Pancreas (tissue), 10 donors: ENCODE data around the gene HAGHL. TPM values are rescaled to one million over a fixed set of nuclear protein-coding genes. Genes with fewer than 3 reads are reported as not detected.
"Not testable (repeated sequence)": the region's sequence is repeated elsewhere in the genome, so short reads cannot be mapped to it uniquely, and the experiment has no call there.

Experiments used
- ATAC-seq, 4 donors: fragments of 200-7000 bp; cut with Tn5 transposase; one replicate each; pipeline versions ENCODE4 v1.8.0 to v1.9.1; 2020; ENCODE audit warnings: mild to moderate bottlenecking in 4 of 4, moderate library complexity in 4 of 4
- DNase-seq, 6 donors: peaks; one replicate each; pipeline ENCODE4 v3.0.0-alpha.2; 2020
- FAIRE-seq: peaks from 2 replicates; lab custom pipeline; 2012; peaks lifted over from hg19 to GRCh38; lab: Jason Lieb, UNC
- H3K27ac ChIP-seq, 4 donors: fragments of 200-600 bp; sonication (generic); 1 replicate in 3 of 4; 2 replicates in 1 of 4; pipeline versions ENCODE4 v1.5.0 to v1.8.0; 2020
- H3K27me3 ChIP-seq, 4 donors: fragments of 200-600 bp; one replicate each; pipeline ENCODE4 v1.8.0; 2021
- H3K36me3 ChIP-seq, 3 donors: fragments of 200-600 bp; sonication (generic) in 1 of 3; one replicate each; pipeline versions ENCODE4 v1.5.0 to v1.8.0; 2020 to 2021
- H3K4me1 ChIP-seq, 3 donors: fragments of 200-600 bp; one replicate each; pipeline ENCODE4 v1.8.0; 2021
- H3K4me3 ChIP-seq, 4 donors: fragments of 200-600 bp; sonication (generic) in 2 of 4; one replicate each; pipeline versions ENCODE4 v1.5.0 to v1.8.0; 2020 to 2021
- H3K9me3 ChIP-seq, 4 donors: fragments of 200-600 bp; one replicate each; pipeline ENCODE4 v1.8.0; 2021
- WGBS, 2 donors: extraction: QIAGEN DNeasy Blood & Tissue Kit; methylation state at CpG; one replicate each; pipeline ENCODE4 v1.1.7; 2013; 5-methylcytosine and 5-hydroxymethylcytosine counted together
- intact Hi-C, 3 donors: fragments of 100-400 bp; cut with DNase I; formaldehyde crosslinking; loops; one replicate each; pipeline versions ENCODE4 v1.11.1 to v1.14.2; 2022
- polyA plus RNA-seq, 2 donors: library from polyadenylated mRNA; stranded (reverse); fragments of 200-250 nt; gene quantifications; one replicate each; pipeline ENCODE4 v1.2.3, GENCODE V29; 2013
- total RNA-seq, 6 donors: library from RNA; stranded (reverse); fragmentation: NEBNext Ultra II Directional in 4 of 6; extraction: Animal tissue kit (Norgen Biotek cat#: 25700) in 4 of 6; gene quantifications; one replicate each; pipeline versions ENCODE4 v1.2.1 to v1.2.4, GENCODE V29; 2021 to 2023
- TF ChIP-seq, protein P1 (sequence below), 4 donors: fragments of 200-600 bp; sonication (generic) in 3 of 4; IDR thresholded peaks; one replicate each; pipeline versions ENCODE4 v1.5.0 to v1.8.0; 2021; ENCODE audit warnings: antibody characterized with exemption in 4 of 4
- donor health status: healthy with polysubstance abuse.
- donor health status: DM: no; HTN: no; CAD: no; lungs with moderate emphysema.
- donor health status: DM: no; HTN: no; CAD: no.
- donor health status: control.
- donor health status: control.
- donor health status: Bipolar disorder and iron deficiency.
- donor health status: DM: yes; HTN: yes; CAD: no.
- donor health status: DM: no; HTN: no; CAD: no.
- donor health status: DM: no; HTN: no; CAD: no.
- donor health status: DM: yes; HTN: yes; CAD: no.

The HAGHL gene
- total and polyA plus RNA-seq, 8 donors, result 0.47 to 17.5 (median 1.6) TPM

DNA sequence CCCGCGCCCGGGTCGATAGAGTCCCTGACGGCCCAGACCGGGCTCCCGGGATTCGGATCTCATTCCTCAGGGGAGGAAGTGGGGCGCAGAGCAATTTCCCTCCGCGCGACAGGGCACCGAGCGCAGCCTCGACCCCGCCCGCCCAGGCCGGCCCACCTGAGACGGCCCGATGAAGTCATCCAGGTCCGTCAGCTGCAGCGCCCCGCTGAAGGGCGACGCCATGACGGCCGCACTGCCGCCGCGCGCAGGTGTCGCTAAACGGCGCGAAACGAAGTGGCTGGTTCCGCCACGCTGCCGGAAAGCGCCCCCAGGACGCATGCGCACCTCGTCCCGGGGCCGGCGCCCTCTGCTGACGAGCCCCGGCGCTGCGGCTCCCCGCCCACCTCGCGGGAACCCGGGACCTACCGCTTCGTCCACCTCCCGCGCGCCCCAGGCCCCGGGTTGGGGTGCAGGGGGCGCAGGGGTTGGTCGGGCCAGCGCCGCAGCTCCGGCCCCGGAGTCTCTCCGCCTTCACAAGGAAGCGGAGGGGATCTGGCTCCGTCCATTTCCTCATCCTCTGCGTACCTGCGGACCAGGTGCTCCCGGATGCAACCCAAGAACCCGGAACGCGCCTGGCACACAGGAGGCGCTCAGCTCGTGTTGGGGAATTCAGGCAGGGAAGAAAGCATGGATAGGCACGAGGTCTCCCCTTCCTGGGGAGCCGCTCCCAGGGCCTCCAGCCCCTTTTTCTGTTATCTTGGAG, 14.0 kb downstream of the HAGHL start, which contains the start of gene CIAO3:
Gene CIAO3, minus strand, starts transcription at position 234 of the 742 bp plus-strand sequence. Its CDS starts 12 bp downstream, at position 222.
- intact Hi-C loops, result no loop called here
- Histone ChIP-seq H3K27ac (peak within 1 kb of the TSS; percentile 47 to 72 (median 58)), H3K4me1 (peaks cover 5 to 7% (median 7%) of the 10 kb centered on the region in 3 donors), H3K9me3 (no peaks in the 10 kb centered on the region), H3K27me3 (no peaks in the 10 kb centered on the region), H3K36me3 (peaks cover 0 to 15% (median 0%) of the 10 kb centered on the region in 3 donors), H3K4me3 (peak within 1 kb of the TSS; percentile 88 to 97 (median 96))
- WGBS, 2 donors, result 1% methylated on average over 57 to 79 of the region's 79 CpGs
- TF ChIP-seq, protein P1, sequence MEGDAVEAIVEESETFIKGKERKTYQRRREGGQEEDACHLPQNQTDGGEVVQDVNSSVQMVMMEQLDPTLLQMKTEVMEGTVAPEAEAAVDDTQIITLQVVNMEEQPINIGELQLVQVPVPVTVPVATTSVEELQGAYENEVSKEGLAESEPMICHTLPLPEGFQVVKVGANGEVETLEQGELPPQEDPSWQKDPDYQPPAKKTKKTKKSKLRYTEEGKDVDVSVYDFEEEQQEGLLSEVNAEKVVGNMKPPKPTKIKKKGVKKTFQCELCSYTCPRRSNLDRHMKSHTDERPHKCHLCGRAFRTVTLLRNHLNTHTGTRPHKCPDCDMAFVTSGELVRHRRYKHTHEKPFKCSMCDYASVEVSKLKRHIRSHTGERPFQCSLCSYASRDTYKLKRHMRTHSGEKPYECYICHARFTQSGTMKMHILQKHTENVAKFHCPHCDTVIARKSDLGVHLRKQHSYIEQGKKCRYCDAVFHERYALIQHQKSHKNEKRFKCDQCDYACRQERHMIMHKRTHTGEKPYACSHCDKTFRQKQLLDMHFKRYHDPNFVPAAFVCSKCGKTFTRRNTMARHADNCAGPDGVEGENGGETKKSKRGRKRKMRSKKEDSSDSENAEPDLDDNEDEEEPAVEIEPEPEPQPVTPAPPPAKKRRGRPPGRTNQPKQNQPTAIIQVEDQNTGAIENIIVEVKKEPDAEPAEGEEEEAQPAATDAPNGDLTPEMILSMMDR (IDR thresholded peaks at IDR 0.05), result peak; percentile 87 to 95 (median 92)
- ATAC-seq, result peak; percentile 95 to 96 (median 96)
- no peak for FAIRE-seq
- peak; percentile 81 to 99 (median 93) for DNase-seq

DNA sequence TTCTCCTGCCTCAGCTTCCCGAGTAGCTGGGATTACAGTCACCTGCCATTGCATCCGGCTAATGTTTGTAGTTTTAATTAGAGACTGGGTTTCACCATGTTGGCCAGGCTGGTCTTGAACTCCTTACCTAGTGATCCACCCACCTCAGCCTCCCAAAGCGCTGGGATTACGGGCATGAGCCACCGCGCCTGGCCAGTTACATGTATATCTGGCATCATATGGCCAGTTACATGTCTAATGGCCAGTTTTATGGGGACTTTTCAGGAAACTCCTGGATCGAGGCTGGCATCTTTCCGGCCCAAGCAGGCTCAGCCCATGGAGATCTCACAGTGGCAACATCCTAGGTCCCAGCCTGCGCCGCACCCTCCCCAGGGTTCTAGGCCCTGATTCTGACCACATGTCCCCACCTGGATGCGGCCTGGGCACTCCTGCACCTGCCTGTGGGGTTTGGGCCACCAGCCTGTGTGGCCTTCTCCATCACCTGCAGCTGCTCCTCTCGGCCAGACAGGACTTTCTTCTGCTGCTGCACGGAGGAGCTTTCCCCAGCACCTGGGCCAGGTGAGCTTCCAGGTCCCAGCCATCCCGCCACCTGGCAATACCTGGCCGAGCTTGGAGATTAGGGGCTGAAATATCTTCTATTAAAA, 15.2 kb downstream of the HAGHL start:
- no peak for FAIRE-seq
- no peaks in the 10 kb centered on the region for H3K27me3 ChIP-seq
- no peak overlapping the region for H3K27ac ChIP-seq
- H3K4me1 ChIP-seq, result peaks cover 5 to 7% (median 7%) of the 10 kb centered on the region in 3 donors
- intact Hi-C loops, result no loop called here
- no peaks in the 10 kb centered on the region for H3K9me3 ChIP-seq
- no peak for DNase-seq
- TF ChIP-seq, protein P1 (IDR thresholded peaks at IDR 0.05), result no peak
- H3K4me3 ChIP-seq, result no peak overlapping the region
- ATAC-seq, result no peak
- WGBS, 2 donors, result 74 to 83% methylated on average over 15 of the region's 15 CpGs
- peaks cover 0 to 8% (median 0%) of the 10 kb centered on the region in 3 donors for H3K36me3 ChIP-seq

DNA sequence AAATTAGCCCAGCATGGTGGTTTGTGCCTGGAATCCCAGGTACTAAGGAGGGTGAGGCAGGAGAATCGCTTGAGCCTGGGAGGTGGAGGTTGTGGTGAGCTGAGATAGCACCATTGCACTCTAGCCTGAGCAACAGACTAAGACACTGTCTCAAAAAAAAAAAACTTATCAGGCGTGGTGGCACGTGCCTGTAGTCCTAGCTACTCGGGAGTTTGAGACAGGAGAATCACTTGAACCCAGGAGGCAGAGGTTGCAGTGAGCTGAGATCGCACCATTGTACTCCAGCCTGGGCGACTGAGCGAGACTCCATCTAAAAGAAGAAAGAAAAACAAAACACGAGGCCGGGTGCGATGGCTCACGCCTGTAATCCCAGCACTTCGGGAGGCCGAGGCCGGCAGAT, 16.0 kb downstream of the HAGHL start:
- H3K4me1 ChIP-seq, H3K4me3 ChIP-seq, intact Hi-C loops, FAIRE-seq, H3K9me3 ChIP-seq, H3K27me3 ChIP-seq, DNase-seq, H3K36me3 ChIP-seq, ATAC-seq, H3K27ac ChIP-seq: not testable (repeated sequence)
- WGBS, 2 donors, result 68 to 74% methylated on average over 14 of the region's 14 CpGs

DNA sequence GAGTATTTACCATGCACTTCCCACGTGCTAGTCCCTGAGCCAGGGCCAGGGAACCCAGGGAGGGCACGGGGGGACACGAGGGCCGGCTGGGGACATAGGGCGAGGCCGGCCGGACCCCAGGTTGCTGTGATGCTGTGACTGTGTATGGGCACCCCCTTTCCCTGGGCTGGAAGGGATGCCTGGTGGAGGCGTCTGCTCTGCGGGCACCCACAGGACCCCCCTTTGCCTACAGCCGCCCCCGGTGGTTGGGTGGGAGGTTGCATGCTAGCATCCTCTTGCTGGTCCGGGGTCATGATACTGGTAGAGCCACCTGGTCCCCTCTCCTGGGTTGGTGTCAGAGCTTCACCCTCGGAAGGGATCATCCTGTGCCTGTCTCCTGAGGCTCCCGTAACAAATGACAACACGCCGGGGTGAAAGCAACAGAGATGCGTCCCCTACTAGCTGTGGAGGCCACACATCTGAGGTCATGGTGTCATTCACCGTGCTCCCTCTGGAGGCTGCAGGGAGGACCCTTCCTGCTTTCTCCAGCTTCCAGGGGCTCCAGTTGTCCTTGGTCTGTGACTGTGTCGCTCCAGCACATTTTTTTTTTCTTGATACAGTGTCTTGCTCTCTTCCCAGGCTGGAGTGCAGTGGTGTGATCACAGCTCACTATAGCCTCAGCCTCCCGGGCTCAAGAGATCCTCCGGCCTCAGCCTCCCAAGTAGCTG, 17.0 kb downstream of the HAGHL start:
- 60 to 77% methylated on average over 21 of the region's 21 CpGs for WGBS, 2 donors
- H3K27me3 ChIP-seq, result no peaks in the 10 kb centered on the region
- no peak overlapping the region for H3K4me3 ChIP-seq
- ATAC-seq, result no peak
- no peaks in the 10 kb centered on the region for H3K9me3 ChIP-seq
- H3K4me1 ChIP-seq, result peaks cover 5 to 7% (median 7%) of the 10 kb centered on the region in 3 donors
- DNase-seq, result peak in 1 of 6 donors; percentile 64
- intact Hi-C loops, result no loop called here
- no peak for FAIRE-seq
- H3K36me3 ChIP-seq, result no peaks in the 10 kb centered on the region
- no peak overlapping the region for H3K27ac ChIP-seq
- TF ChIP-seq, protein P1 (IDR thresholded peaks at IDR 0.05), result no peak

DNA sequence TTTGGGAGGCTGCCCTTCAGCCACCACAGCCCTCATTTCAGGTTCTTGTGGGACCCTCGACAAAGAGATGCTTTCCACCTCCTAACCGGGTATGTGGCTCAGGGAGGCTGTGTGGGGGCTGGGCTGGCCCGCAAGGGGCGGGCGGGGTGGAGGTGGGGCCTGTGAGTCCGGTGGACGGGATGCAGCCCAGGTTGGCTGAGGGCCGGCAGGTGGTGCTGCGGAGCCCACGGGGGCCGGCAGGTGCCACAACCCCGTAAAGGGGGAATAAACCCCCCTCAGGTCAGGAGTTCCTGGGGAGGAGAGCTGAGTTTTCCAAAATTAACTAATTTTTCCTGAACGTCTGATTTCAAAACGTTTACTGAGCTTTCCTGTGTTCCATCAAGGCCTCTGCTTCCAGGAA, 18.8 kb downstream of the HAGHL start:
- Histone ChIP-seq H3K36me3 (no peaks in the 10 kb centered on the region), H3K27me3 (no peaks in the 10 kb centered on the region), H3K9me3 (no peaks in the 10 kb centered on the region), H3K4me3 (no peak overlapping the region), H3K27ac (no peak overlapping the region), H3K4me1 (no peaks in the 10 kb centered on the region)
- FAIRE-seq, result no peak
- 1 to 6% methylated on average over 14 of the region's 14 CpGs for WGBS, 2 donors
- DNase-seq, result peak in 1 of 6 donors; percentile 70
- TF ChIP-seq, protein P1 (IDR thresholded peaks at IDR 0.05), result peak in 1 of 4 donors; percentile 22
- intact Hi-C loops, result no loop called here
- ATAC-seq, result no peak
